DMS153 treated with DMSO at 0.1 percent for 48 hours (cell line): ENCODE data around the gene KHDRBS2.
A peak's percentile ranks its signal among the peaks of the same experiment; 100 is the strongest.
"Not testable (repeated sequence)": the region's sequence is repeated elsewhere in the genome, so short reads cannot be mapped to it uniquely, and the experiment has no call there.

Experiments
- DNase-seq: peaks from one replicate; lab custom pipeline; 2025; ENCODE audit not compliant: unreplicated experiment; lab: John Stamatoyannopoulos, UW

Gene KHDRBS2

DNA sequence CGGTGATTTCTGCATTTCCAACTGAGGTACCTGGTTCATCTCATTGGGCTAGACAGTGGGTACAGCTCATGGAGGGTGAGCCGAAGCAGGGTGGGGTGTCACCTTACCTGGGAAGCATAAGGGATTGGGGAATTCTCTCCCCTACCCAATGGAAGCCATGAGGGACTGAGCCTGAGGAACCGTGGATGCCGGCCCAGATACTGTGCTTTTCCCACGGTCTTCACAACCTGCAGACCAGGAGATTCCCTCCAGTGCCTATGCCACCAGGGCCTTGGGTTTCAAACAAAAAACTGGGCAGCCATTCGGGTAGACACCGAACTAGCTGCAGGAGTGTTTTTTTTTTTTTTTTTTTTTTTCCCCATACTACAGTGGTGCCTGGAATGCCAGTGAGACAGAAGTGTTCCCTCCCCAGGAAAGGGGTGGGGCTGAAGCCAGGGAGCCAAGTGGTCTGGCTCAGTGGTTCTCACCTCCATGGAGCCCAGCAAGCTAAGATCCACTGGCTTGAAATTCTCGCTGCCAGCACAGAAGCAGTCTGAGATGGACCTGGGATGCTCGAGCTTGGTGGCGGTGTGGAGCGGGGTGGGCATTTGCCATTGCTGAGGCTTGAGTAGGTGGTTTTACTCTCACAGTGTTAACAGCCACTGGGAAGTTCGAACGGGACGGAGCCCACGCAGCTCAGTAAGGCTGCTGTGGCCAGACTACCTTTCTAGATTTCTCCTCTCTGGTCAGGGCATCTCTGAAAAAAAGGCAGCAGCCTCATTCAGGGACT is 416.2 kb downstream of the KHDRBS2 start:
- no peak for DNase-seq

DNA sequence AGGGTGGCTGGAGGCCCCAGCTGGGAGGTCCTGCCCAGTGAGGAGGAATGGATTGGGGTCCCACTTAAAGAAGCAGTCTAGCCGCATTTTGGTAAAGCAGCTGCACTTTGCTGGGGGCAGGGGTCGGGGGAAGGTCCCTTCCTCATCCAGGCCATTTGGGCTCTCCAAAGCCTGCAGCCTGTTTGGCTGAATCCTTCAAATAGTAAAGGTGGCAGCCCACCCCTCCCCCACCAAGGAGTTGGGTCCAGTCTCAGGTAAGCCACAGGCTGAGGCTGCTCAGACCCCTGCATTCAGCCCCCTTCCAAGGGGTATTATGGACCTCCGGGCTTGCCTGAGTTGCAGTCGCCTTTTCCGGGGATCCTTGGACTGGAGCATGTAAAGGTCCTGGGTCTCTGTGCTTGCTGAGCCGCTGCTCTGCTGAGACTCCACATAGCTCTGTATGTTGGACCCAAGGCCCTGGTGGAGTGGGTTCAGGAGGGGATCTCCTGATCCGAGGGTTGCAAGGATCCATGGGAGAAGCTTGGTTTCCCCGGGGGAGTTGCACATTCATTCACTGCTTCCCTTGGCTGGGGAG is 417.4 kb downstream of the KHDRBS2 start:
- no peak for DNase-seq

DNA sequence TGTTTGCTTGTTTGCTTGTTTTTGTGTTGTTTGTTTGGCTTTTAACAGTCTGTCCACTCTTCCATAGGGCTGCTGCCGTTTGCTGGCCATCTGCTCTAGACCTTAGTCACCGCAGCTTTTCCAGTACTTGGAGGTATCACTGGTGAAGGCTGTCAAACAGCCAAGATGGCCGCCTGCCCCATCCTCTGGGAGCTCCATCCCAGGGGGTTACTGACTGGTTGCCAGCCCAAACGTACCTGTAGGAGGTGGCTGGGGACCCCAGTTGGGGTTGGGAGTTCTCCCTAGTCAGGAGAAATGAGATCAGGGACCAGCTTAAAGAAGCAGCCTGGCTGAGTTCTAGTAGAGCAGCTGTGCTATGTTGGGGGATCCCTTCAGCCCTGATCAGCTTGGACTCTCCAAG is 418.4 kb downstream of the KHDRBS2 start:
- no peak for DNase-seq

DNA sequence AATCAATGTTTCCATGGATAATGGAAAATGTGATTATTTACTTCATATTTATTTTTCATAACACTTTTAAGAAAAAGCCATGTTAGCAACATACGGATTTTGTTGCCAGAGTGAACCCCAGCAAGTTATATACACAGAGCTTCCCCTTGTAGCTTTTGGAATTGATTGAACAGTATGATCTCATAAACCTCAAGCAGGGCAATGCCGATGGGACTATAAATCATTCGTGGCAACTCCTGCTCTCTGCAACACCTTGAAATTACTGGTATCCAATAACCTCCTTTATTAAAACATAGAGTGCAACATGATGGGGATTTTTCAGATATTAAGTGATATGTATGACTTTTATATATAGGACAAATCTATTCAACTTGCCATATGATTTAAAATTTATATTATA is 428.5 kb downstream of the KHDRBS2 start:
- no peak for DNase-seq

DNA sequence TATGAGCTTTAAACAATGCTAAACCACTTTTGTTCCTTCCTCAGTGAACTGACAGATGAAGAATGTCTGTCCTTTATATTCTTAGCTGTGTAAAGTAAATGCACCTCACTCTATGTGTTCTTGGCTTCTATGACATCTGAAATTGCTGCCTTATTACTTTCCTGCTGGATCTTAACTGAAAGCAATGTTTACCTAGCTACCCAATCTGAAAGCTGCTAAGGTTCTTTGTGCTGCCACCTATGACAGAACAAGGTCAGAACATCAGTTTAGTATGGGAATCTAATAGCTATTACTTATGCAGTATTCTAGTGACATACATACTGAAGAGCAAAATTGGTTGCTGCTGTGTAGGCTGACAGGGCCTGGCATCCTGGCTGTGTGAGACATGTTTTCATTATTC is 444.1 kb downstream of the KHDRBS2 start:
- no peak for DNase-seq

DNA sequence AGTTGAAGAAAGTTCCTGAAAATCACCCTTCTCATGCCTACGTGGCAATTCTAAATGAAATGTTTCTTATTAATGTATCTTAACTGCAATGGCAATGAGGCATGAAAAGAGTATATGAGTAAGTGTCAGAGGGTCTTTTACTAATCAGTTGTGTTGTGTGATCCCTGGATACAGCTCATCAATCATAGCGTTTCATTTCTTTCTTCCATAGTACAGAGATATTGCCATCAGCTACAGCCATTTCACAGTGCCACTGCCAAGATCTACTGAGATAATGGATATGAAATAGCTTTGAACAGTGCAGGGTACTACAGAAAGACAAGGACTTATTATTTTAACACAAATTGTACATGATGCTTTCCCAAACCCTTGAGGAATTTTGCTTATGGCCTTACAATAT is 450.8 kb downstream of the KHDRBS2 start:
- no peak for DNase-seq

DNA sequence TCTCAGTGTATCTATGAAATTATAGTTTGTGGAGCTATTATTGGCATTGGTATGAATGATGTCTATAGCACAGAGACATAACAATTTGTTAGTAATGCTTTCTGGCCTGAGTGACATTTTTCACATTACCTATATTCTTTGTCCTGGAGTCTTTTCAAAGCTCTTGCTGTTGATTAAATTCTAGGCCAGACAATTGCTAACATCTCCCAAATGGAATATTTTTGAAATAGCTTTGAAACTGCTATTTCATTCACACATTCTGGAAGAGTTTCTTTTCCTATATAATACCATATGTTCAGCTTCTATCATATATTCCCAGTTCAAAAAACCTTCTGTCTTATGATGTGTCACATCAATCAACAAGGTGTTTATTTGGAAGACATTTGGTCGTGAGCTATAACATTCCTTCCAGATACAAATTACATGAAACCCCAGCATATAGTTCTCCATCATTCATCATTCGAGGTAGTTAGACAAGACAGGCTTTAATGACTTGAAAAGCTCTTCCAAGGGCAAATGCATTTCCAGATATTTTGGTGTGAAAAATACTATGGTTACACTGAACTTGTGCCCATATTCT is 452.8 kb downstream of the KHDRBS2 start:
- DNase-seq, result no peak

DNA sequence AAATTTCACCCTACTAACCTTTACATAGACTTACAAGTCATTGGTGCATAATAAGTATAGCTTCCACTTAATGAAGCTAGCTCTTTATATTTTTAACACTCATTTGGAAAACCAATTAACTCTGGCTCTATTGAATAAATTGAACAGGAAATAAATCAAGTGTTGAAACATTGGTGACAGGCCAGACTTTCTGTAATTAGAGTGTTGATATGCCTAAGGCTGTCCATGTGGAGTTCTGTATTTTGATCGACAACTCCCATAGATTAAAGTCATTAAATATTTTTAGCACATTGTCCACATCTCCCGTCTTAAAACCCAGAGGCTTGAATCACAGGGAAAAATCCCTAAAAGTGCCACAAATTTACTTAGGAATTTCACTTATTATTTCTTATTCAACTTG is 468.3 kb downstream of the KHDRBS2 start:
- DNase-seq, result no peak

DNA sequence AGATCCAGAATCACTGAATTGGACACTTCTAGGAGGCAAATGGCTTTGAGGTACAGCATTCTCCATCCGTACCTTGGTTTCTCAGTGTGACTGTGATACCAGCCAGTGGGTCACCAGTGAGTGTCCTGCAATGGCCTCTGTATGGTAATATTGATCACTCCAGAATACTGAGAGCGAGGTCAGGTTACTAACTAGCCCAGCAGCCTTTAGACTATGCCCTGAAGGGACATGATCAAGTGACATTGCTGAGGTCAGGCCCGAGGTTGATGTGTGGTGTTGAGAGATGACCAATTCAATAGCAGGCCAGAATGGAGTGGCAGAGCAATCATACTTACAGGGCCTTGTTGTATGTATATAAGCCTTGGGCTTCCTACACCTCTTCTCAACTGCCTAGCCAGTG is 476.0 kb downstream of the KHDRBS2 start:
- DNase-seq, result no peak

DNA sequence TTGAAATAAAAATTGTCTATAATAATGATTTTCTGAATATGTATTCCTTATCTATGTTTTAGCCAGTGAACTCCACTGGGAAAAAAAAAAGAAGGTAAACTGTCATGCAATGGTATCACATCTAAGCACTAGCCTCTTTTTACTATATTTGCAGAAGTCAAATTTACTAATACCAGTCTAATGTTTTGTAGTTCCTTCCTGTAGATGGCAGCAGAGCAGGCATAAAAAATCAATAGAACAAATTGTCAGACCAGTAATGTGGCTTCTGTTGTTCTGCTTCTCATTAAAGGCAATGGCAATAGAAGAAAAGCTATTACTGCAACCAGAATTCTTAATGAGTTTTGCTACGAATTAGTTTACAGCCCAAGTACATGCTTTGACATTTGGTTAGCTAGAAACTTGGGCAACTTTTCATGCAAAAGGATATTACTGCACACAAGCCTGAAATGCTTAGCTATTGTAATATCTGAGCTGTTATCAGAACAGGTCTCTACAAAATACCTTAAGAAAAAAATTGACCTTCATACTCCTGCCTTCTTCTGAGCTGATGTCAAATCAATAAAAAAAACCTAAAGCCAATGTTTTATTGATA is 476.9 kb downstream of the KHDRBS2 start:
- DNase-seq, result no peak

DNA sequence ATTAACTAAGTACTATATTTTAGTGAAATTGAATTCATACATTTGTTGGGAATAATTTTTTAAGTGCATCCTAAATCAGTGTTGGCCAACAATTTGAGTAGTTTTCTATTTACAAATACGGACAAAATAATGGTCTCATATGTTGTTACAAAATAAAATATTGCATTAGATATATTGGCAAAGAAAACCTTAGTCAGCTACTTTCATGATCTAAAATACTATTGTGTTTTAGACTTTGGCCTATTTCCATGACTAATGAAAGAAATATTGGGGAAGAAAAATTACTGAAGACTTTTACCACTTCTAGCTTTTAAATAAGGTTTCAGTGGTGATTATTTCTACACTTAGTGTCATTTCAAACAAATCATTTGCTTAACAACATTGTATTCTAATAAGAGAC is 498.0 kb downstream of the KHDRBS2 start:
- DNase-seq, result no peak

DNA sequence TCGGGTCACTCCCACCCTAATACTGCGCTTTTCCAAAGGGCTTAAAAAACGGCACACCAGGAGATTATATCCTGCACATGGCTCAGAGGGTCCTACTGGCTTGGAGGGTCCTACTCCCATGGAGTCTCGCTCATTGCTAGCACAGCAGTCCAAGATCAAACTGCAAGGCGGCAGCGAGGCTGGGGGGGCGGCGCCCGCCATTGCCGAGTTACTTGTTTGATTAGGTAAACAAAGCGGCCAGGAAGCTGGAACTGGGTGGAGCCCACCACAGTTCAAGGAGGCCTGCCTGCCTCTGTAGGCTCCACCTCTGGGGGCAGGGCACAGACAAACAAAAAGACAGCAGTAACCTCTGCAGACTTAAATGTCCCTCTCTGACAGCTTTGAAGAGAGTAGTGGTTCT is 516.6 kb downstream of the KHDRBS2 start:
- not testable (repeated sequence) for DNase-seq

DNA sequence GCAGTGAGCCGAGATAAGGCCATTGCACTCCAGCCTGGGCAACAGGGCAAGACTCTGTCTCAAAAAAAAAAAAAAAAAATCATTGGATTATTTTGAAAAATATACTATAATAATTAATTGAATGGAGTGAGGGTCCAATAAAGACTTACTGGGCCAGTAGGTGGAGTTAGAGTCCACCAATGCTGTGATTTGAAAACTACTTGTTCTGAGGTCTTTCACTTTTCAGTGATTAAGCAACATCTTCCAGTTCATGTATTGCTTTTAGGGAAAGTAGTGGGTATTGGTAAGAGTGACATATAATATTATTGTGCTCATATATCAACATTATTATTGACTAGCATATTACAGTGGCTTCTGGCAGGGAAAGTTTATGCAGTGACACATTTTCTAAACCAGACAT is 530.3 kb downstream of the KHDRBS2 start:
- no peak for DNase-seq

DNA sequence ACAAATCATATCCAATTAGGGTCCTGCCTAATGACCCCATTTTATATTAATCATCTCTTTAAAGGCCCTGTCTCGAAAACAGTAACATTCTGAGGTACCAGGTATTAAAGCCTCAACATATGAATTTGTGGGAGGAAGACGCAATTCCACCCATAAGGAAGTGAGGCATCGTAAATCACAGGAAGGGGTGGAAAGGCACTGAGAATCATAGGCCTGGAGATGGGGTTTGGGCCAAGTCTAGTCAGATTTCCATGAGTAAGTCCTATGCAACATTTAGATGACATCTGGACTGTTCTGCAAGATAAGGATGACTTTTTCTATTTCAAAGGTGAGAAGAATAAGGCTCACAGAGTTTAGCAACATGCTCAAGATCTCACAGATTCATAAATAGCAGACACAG is 534.0 kb downstream of the KHDRBS2 start:
- no peak for DNase-seq

DNA sequence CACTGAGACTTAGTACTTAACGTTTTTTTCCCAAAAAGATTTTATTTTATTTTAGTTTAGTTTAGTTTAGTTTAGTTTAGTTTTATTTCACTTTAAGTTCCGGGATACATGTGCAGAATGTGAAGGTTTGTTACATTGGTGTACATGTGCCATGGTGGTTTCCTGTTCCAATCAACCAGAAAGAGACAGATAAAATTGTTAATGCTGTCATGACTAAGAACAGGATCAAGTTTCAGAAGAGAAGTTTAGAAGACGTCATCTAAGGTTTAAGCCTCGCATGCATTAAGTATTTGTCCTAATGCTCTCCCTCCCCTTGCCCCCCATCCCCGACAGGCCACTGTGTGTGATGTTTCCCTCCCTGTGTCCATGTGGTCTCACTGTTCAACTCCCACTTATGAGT is 540.0 kb downstream of the KHDRBS2 start:
- DNase-seq, result no peak

DNA sequence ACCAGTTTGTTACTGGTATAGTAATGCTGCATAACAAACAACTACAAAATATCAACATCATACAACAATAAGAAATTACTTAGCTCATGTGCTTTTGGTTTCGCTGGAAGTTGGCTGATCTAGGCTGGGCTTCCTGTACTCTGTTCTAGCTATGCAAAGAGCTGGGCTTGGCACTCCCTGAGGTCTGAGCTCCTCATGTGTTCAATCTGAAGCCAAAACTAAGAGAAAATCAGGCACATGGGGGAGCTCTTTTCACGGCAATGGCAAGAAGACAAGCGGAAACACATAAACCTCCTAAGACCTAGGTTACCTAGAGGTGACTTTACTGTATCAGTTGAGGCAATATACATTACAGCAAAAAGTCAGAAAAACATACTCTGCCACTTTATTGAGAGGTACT is 574.2 kb downstream of the KHDRBS2 start:
- peak; percentile 5 for DNase-seq

DNA sequence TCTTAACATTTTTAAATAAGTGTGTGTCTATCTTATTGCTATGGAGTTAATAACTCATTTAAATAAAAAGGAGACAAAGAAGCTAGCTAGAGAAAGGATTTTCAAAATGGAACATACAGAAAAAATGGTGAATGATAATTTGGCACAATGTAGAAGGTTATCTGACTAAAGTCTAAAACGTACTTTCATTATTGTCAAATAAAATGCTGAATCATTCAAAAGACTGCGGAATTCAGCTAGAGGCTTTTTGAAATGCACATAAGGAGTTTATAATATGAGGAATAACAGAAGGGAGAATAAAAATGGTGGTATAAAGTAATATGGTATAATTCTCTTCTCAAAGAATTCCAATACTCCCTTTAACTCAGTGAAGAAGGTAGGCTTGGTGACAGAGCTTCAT is 597.9 kb downstream of the KHDRBS2 start:
- DNase-seq, result no peak

DNA sequence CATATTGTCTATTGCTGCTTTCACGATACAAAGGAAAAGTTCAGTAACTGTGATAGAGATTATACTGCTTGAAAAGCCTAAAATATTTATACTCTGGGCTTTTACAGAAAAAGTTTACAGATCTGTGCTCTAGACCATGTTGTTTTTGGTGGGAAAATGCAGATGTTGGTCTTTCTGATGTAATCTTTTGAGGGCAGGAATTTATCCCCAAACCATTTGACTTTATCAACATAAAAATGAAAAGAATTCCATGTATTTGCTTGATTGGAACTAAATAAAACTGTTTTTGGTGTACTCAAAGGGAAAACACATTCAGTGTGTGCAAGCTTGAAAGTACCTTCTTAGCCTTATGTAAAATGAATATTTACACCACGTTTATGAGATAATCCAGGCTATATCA is 603.5 kb downstream of the KHDRBS2 start:
- DNase-seq, result no peak

DNA sequence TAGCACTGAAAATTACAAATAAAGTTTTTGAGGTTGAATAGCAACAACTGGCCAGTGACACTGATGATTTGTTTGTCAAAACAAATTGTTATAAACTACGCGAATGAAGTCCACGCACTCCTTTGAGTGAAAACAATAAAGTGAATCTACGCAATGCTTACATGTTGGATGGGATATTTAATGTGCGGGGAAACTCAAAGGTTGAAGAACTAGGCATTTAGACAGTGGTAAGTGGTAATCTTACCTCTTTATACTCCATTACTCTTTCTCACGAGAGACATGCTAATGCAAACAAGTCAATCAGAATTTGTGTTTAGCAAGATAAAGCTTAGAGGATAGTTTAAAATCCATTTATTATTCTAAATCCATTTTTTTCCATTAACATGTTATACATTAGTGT is 606.4 kb downstream of the KHDRBS2 start:
- no peak for DNase-seq

DNA sequence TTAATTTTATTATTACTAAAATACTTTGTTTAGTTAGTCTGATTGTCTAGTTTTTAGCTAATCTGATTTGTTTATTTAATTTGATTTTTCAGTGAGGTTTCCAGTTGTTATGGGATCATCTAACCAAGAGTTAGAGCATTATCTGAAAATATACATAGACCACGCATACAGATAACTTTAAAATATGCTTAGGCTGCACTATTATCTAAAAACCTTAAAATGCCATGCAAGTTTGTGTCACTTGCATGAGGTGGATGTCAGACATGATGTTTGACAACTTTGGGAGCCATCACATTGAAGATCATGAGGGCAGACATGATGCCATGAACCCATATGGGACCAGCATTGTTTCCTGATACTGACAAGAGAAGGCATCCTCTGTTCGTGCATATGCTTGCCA is 610.3 kb downstream of the KHDRBS2 start:
- DNase-seq, result no peak

DNA sequence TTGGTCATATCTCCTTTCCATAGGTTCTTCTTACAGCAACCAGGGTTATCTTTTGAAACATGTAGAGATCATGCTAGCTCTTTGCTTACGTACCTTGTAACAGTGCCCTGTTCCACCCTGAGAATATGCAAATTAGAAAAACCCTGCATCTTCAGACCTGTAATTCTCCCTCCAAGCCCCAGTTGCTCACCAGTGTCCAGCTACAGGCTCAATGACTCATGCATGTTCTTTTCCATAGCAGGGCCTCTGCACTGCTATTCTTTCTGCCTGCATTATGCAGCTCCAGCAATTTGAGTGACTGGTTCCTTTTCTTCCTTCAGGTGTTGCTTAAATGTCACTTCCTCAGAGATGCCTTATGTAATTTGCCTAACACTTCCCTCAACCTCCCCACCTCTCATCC is 636.2 kb downstream of the KHDRBS2 start:
- DNase-seq, result no peak

DNA sequence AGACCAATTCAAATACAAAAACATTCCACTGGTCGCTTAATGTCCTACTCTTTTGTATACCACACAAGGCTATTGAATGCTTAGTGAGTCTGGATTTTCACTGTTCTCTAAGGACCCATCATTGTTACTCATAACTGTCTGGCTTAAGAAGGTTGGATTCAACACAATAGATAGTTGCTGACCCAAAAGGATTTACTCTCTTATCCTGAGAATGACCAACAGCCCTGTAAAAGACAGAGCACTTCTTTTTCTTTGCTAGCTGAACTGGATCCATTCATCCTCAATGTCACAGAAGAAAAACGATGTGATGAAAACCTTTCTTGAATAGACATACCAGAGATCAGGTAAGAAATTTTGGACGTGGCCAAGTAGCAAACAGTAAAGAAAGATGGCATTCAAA is 645.6 kb downstream of the KHDRBS2 start:
- no peak for DNase-seq
